ENCODE data around the gene ITSN2. TPM values are rescaled to one million over a fixed set of nuclear protein-coding genes. Genes with fewer than 3 reads are reported as not detected.

Gene ITSN2
- total and polyA plus RNA-seq, 4 donors, result 34.3 to 77.2 (median 54.5) TPM

DNA sequence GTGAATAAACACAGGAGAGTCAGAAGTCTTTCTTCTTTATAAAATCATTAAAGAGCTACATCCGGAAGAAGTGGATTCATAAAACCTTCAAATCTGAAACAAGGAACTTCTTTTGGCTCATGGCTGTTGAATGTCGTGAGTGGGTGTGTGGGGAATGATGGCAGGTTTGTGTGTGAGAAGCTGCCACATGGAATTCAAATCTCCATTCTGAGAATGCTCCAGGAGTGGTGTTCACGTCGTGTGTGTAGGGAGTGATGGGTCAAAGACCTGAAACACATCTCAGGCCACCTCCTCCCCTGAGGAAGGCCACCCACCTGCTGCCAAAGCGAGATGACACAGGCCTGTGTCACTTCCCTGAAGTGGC lies 156.6 kb downstream of the ITSN2 start:
- Histone ChIP-seq H3K4me1 (ENCODE audit: control insufficient read depth in 5 of 5, insufficient read depth in 5 of 5, low read length in 5 of 5) (peaks cover 0 to 3% (median 0%) of the 10 kb centered on the region in 5 donors), H3K9ac (ENCODE audit: insufficient read depth in 1 of 2, low read length in 2 of 2) (no peak overlapping the region), H3K9me3 (ENCODE audit: control insufficient read depth in 4 of 4, insufficient read depth in 3 of 4, low read length in 3 of 4) (no peaks in the 10 kb centered on the region), H3K27ac (ENCODE audit: low read depth in 1 of 2, low read length in 1 of 2) (no peak overlapping the region), H3K36me3 (ENCODE audit: control insufficient read depth in 4 of 4, insufficient read depth in 4 of 4, low read length in 4 of 4) (peaks cover 0 to 48% (median 19%) of the 10 kb centered on the region in 4 donors), H3K4me3 (no peak overlapping the region), H3K27me3 (ENCODE audit: control insufficient read depth in 3 of 3, insufficient read depth in 3 of 3, low read length in 2 of 3) (no peaks in the 10 kb centered on the region)
- TF ChIP-seq, protein P1, sequence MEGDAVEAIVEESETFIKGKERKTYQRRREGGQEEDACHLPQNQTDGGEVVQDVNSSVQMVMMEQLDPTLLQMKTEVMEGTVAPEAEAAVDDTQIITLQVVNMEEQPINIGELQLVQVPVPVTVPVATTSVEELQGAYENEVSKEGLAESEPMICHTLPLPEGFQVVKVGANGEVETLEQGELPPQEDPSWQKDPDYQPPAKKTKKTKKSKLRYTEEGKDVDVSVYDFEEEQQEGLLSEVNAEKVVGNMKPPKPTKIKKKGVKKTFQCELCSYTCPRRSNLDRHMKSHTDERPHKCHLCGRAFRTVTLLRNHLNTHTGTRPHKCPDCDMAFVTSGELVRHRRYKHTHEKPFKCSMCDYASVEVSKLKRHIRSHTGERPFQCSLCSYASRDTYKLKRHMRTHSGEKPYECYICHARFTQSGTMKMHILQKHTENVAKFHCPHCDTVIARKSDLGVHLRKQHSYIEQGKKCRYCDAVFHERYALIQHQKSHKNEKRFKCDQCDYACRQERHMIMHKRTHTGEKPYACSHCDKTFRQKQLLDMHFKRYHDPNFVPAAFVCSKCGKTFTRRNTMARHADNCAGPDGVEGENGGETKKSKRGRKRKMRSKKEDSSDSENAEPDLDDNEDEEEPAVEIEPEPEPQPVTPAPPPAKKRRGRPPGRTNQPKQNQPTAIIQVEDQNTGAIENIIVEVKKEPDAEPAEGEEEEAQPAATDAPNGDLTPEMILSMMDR (IDR thresholded peaks at IDR 0.05; ENCODE audit: control extremely low read depth, extremely low read depth), result no peak
- WGBS, 2 donors, result 85 to 89% methylated on average over 5 of the region's 5 CpGs
- ATAC-seq (ENCODE audit: insufficient read depth, low FRiP score), result no peak
- DNase-seq, result no peak

DNA sequence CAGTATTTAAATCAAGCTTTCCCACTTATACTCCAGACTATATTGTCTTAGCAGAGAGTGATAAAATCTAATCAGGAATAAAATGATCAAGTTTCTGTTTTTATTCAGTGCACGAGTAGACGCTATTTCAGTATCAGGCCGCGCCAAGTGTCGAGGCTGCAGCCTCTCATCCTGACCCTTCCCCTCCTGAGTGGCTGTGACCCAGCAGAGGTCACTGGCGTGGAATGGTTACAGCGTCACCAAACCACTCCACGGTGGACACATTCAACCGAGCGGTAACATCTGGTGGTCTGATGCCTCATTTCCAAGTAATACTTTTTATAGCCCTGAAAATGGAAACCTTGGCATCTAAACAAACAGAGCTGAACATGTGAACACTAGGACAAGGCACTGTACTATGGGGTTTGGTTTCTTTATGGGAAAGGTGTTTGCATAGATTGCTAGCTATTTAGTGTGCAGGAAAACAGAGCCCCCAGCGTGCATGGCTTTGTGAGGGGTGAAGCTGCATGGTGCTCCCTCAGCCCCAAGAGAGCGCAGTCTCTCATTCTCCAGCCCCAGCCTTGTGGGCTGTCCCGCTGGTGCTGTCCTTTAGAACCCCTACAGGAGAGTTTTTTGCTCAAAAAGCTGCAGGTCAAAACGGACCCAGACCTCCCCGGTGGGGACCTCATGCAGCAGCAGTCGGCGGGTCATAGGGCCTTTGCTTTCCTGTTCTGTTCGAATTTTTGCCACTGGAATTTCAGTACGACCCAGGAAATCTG lies 157.1 kb downstream of the ITSN2 start:
- Histone ChIP-seq H3K36me3 (ENCODE audit: control insufficient read depth in 4 of 4, insufficient read depth in 4 of 4, low read length in 4 of 4) (peaks cover 0 to 43% (median 17%) of the 10 kb centered on the region in 4 donors), H3K27me3 (ENCODE audit: control insufficient read depth in 3 of 3, insufficient read depth in 3 of 3, low read length in 2 of 3) (no peaks in the 10 kb centered on the region), H3K27ac (ENCODE audit: low read depth in 1 of 2, low read length in 1 of 2) (no peak overlapping the region), H3K9me3 (ENCODE audit: control insufficient read depth in 4 of 4, insufficient read depth in 3 of 4, low read length in 3 of 4) (no peaks in the 10 kb centered on the region), H3K4me1 (ENCODE audit: control insufficient read depth in 5 of 5, insufficient read depth in 5 of 5, low read length in 5 of 5) (peaks cover 0 to 3% (median 0%) of the 10 kb centered on the region in 5 donors), H3K9ac (ENCODE audit: insufficient read depth in 1 of 2, low read length in 2 of 2) (no peak overlapping the region), H3K4me3 (no peak overlapping the region)
- TF ChIP-seq, protein P1 (IDR thresholded peaks at IDR 0.05; ENCODE audit: control extremely low read depth, extremely low read depth), result no peak
- 85 to 86% methylated on average over 19 of the region's 19 CpGs for WGBS, 2 donors
- ATAC-seq (ENCODE audit: insufficient read depth, low FRiP score) (no peak), DNase-seq (no peak)

DNA sequence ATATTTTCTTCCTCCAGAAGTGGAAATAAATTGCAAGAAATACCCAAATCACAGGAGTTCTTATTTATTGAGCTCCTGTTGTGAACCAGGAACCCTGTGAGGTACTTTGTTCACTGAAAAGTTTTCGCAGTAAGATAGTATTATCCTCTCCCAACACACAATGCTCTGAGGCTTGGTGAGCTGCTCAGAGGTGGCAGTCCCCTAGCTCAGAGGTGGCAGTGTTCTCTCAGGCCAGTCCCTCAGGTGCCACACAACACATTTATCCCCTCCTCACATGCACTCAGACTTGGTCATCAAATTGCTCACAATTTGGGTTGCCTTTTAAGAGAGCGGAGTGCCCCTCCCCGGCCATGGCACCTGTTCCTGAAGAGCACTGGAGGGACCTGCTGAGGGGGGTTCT lies 159.5 kb downstream of the ITSN2 start:
- no peak for ATAC-seq (ENCODE audit: insufficient read depth, low FRiP score)
- TF ChIP-seq, protein P1 (IDR thresholded peaks at IDR 0.05; ENCODE audit: control extremely low read depth, extremely low read depth), result no peak
- 97 to 98% methylated on average over 3 of the region's 3 CpGs for whole genome bisulfite sequencing, 2 donors

More for the DNA sequence above, 159.5 kb downstream of the ITSN2 start:
- Histone ChIP-seq H3K4me1 (ENCODE audit: control insufficient read depth in 5 of 5, insufficient read depth in 5 of 5, low read length in 5 of 5) (peaks cover 0 to 3% (median 0%) of the 10 kb centered on the region in 5 donors), H3K36me3 (ENCODE audit: control insufficient read depth in 4 of 4, insufficient read depth in 4 of 4, low read length in 4 of 4) (peaks cover 0 to 22% (median 15%) of the 10 kb centered on the region in 4 donors), H3K4me3 (no peak overlapping the region), H3K9me3 (ENCODE audit: control insufficient read depth in 4 of 4, insufficient read depth in 3 of 4, low read length in 3 of 4) (no peaks in the 10 kb centered on the region), H3K27ac (ENCODE audit: low read depth in 1 of 2, low read length in 1 of 2) (no peak overlapping the region), H3K27me3 (ENCODE audit: control insufficient read depth in 3 of 3, insufficient read depth in 3 of 3, low read length in 2 of 3) (no peaks in the 10 kb centered on the region), H3K9ac (ENCODE audit: insufficient read depth in 1 of 2, low read length in 2 of 2) (no peak overlapping the region)
- DNase-seq, result no peak
